G401 (cell line): ENCODE measurements around the gene SRD5A1. TPM values are rescaled to one million over a fixed set of nuclear protein-coding genes. Genes with fewer than 3 reads are reported as not detected.

Experiments used
- DNase-seq: peaks from one replicate; pipeline ENCODE4 v3.0.0-alpha.2; 2015; ENCODE audit warnings: low spot score
- in situ Hi-C: cut with HindIII; loops from 2 replicates; pipeline ENCODE4 v1.10.0; 2016; ENCODE audit warnings: low sequenced_read_pairs, mixed read lengths
- total RNA-seq: library from RNA; depleted of rRNA; stranded (reverse); fragments of >200 nt; shearing (Covaris generic); gene quantifications from 2 replicates; pipeline ENCODE4 v1.2.3, GENCODE V29; 2014

The SRD5A1 gene
- total RNA-seq, 1 experiment from 2014 or later = 40.9 TPM

DNA sequence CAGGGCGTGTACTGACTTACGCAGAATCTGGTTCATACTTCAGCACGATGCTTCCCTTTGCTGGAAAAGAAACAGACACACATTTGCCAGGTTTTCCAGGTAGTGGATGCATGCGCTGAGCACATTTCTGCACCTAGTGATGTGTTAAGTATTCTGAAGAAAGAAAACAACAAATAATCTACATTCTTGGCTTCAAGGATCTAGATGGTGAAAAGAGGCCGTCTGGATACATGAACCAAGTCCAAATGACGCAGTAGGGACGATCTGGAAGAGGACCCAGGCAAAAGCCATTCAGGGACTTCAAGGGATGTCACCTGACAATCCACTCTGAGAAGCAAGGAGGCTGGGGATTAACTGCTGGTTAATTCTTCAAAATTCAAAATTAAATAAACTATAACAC, 30.8 kb upstream of the SRD5A1 start:
- in situ Hi-C loops = no loop called here
- peak; percentile 91 for DNase-seq

DNA sequence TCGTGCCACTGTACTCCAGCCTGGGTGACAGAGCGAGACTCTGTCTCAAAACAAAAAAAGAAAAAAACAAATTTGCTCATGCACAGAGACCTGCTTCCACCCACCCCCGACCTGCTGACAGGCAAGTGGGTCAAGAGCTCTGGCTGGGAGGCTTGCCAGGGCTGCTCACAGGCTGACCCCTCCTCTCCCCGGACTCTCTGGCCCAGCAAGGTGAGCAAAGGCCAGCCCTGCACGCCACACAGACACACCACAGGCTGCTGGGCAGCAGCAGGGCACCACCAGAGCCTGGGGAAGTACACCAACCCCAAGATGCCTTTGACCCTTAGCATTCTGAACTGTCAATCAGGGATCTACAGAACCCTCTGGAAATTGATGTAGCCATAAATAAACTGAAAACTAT, 29.6 kb upstream of the SRD5A1 start:
- in situ Hi-C loops = no loop called here
- peak; percentile 70 for DNase-seq

DNA sequence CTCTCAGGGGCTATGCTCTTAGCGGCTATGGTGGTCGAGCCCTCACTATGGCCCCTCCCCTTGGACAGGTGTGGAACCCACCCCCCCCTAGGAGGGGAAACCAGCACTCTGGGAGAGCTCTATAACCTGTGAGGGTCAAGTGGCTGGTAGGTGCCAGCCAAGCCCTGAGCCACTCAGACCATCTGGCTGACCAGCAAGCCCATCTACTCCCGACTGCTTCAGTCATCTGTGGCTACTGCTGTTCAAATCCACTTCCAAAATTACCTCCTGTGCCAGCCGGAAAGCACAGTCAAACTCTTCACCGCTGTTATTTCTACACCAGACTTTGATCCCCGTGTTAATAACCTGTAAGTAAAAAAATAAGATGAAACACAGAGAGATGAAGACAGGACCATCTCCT, 28.9 kb upstream of the SRD5A1 start:
- in situ Hi-C loops = no loop called here
- DNase-seq = peak; percentile 91

DNA sequence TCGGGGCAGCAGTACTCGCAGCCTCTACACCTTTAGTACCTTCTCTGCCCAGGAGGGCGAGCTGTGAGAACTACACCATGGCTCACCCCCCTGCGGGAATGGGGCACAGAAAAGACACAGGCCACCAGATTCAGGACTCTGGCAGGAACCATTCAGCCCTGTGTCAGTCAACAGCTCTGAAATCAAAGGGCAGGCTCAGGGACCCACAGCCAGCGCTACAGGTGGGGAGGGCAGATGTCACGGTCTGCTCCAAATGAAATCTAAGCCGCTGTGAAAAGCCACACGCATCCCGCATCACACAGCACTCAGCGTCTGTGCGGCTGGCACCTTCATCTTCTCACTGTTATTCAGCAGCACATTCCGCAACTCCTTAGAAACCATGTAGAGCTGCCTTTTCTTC, 28.3 kb upstream of the SRD5A1 start:
- in situ Hi-C loops = no loop called here

DNA sequence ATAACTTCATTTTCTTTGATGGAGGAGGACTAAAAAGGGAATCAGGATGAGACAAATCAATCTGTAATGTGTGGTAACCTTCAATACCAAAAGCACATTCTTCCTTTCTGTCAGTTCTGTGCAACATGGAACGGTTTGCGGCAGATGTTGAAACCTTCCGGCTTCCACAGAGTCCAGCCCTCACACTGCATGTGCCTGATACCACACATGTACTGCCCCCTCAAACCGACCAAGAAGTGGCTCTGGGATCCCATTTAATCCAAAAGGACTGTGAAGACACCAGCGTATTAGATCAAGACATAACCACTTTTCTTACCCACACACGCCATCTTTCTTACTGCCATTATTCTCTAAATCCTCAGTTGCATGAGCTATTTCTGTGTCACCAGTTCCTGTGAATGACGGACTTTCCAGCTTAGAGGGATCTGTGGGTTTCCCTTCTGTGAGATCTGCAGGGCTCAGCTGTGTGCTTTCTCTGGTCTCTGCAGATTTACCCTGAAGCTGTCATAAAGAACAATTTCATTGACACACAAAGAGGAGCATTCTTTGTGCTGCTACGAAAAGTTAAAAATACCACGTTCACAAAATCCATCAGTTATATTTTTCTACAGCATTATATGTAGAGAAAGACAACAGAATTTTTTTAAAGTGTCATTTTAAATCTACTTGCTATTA, 26.2 kb upstream of the SRD5A1 start:
- in situ Hi-C loops = no loop called here
- no peak for DNase-seq

More for the DNA sequence above, 28.3 kb upstream of the SRD5A1 start:
- DNase-seq = peak; percentile 59

DNA sequence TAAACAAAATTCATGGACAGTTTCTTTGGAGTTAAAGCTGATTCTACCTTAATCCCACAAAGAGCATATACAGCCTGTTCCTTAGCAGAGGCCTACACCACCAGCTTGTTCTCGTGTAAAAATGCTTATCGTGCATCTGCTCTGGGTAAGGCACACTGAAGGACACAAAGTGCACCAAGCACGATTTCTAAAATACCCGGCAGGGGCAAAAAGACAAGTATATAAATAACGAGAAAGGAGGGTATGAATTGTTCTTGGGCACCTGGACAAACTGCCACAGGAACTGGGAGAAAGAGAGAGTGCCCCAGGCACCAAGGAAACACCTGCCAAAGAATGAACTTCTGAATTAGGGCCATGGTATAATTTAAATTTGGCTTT, 25.7 kb upstream of the SRD5A1 start:
- DNase-seq = no peak
- in situ Hi-C loops = no loop called here

DNA sequence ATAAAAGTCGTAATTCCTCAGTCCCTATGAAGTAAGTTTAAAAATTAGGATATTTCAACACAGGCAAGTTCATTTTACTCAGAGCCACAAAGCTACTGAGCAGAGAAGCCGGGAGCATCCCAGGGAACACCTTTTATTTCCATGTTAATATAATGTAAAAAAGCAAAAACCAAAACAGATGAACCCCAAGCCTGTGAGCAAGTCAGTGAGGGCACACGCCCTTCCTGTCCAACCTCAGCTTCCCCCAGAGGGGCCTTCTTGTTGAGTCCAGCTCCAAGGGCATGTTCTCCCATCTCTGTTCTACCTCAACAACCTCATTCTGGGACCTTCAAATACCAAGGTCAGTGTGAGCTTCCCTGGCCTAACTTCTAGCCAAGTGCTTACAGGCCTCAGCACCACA, 25.2 kb upstream of the SRD5A1 start:
- in situ Hi-C loops = no loop called here
- DNase-seq = no peak

DNA sequence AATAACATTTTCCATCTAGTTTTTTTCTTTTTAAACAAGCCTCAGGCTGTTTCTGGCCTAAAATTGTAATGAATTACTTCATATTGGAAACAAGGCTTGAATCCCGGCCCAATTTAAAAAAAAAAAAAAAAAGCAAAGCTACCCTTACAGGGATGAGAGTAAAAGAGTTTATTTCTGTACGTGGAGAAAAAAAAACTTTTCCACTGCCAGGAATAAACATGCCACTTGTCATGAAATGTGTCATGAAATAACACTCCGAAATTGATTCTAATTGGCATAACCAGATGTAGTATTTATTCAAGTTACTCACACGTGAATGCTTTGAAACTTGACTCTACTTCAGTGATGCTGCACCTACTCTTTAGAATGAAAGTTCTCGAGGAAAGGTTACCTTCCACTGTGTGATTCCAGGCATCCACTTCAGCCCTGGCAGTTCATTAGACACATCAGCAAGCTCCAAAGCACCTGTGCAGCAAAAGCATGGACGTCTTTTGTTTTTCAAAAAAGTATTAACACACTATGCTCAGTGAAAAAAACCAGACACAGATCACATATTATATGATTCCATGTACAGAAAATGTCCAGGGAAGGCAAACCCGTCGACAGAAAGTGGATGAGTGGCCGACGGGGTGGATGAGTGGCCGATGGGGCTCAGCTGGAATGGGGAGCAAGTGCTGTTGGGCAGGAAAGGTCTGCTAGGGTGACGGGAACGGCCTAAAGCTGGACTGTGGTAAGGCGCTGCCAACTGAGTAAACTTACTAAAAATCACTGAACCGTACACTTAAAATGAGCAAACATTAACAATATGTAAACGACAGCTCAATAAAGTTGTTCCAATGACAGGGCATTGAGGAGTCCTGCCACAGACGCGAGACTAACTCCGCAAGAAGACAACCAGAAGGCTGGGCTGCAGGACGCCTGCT, 21.6 kb upstream of the SRD5A1 start:
- no peak for DNase-seq
- in situ Hi-C loops = no loop called here

DNA sequence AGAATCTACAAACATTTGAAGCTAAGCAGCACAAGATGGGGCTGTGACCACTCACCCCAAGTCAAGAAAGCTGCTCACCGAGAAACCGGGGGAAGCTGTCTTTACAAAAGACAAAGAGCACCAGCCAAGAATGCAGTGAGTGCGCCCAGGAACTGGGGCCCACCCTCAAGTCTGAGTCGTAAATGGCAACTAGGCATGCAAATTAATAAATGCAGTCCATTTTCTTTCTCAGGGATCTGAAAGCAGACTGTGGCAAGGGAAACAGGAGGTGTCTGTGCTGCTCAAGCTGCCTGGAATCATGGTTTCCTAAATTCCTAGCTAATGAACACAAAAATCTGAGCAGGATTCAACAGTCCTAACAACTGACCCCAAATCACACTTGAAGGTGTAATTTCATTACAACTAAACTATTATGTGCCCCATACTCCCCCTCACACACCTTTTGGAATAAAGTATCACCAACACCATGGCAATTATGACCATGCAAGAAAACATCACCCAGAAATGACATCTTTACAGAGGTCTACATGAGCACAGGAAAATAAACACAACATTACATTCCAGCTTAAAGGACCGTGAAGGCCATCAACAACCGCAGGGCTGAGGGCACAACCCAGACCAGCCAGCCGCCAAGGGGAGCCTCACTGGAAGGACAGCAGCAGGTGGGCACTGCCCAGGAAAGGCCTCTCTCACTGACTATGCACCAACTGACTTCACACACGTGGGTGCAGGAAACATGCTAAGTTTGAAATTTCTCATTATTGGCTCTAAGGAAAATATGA, 18.0 kb upstream of the SRD5A1 start:
- no peak for DNase-seq
- in situ Hi-C loops = no loop called here

DNA sequence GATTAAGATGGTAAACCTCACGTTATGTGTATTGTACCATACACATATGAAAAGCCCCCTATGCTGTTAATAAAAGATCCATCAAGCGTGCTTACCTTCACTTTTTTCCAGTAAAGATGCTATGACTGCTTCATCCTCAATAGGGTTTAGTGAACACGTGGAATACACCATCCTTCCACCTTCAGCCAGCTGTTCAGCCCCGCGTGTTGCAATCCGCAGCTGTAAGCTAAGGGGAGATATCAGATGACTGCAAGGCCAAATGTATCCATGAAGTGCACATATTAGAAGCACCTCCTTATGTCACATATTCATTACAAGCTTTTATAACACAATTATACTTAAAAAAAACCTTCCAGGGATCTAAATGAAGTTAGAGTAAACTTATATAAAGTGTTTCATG, 16.6 kb upstream of the SRD5A1 start:
- in situ Hi-C loops = no loop called here
- no peak for DNase-seq

DNA sequence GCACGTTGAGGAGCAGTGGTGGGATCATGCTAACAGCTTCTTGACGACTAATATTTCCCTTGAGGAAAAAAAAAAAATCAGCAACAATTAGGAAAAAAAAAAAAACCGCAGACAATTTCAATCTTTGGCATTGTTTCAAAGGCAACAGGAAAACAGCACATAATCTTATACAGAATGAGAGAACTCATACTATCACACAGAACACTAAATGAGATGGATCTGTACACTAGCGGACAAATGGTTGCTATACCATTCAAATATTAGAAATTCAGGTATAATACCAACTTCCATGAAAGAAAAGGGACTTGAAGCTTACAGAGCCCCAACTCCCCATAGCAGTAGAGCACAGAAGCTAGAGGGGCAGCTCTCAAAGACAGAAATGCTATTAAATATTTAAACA, 10.0 kb upstream of the SRD5A1 start:
- no peak for DNase-seq
- in situ Hi-C loops = no loop called here

DNA sequence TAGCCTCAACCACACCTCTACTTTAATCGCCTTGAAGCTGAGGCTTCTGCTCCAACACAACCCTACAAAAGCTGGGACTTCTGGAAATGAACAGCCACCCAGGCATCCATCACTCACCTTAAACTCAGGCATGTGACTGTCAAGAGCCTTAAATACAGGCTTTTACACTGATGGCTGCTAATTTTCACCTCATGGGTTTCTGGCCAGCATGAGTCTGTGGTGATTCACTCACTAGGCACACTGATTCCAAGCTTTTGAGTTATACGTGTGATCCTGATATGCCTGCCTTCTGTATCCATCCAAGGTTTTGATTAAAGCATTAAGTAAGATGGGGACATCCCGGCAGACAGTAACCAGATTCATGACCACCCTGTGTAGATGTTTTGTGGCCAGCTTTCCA, 9.3 kb upstream of the SRD5A1 start:
- DNase-seq = no peak
- in situ Hi-C loops = no loop called here

DNA sequence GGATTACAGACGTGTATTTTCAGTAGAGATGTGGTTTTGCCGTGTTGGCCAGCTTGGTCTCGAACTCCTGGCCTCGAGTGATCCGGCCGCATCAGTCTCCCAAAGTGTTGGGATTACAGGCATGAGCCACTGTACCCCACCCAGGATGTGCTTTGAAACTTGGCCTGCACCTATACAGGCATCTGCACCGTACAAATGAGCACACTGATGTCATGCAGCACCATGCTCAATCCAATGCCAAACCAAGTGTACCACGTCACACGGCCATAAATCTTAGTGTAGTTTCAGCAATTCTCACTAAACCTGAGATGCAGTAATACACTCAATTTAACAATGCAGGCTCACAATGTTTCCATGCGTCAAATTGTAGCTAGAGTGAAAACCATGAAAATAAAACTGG, 6.7 kb upstream of the SRD5A1 start:
- DNase-seq = no peak
- in situ Hi-C loops = no loop called here

DNA sequence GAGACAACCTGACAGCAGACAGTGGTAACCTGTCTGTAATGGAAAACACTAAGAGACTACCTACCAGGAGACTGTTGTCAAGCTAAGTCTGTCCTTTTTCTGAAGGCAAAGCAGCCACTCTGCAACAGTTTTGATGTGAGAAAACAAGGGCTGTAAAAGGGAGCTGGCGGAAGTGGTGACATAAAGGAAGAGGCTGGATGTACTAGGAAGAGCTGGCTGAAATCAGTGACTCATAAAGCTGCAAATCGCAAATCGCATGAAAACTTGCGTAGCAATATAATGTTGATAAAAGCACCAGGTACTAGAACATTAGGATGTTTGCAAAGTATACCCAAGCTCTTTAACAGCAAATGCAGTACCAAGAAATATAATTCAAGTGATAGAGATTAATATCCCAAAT, 1.8 kb upstream of the SRD5A1 start:
- no peak for DNase-seq
- in situ Hi-C loops = no loop called here

DNA sequence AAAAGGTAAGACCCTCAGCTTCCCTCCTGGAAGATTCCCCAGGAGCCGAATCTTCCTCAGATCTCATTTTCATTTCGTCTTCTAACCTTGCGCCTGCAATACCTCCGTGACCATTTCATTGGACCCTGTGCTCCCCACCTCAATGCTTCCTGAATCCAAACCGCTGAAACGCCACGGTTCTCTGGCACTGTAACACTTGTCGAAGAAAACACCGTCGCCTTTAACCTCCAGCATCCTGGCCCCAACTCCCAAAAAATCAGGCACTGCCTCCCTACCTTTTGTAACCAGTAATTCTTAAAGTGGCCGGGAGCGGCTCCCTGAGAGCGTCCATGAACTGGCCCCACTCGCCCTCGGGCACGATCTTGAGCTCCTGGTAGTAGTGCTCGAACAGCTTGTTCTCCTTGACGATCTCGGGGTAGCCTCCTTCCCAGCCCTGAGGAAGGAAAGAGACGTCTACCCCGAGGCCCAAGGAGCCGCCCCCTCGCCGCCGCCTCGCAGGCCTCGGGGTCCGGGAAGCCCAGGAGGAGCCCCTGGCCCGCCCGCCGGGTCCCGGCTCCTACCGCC, 834 bp upstream of the SRD5A1 start:
- DNase-seq = peak; percentile 38
- in situ Hi-C loops = no loop called here

DNA sequence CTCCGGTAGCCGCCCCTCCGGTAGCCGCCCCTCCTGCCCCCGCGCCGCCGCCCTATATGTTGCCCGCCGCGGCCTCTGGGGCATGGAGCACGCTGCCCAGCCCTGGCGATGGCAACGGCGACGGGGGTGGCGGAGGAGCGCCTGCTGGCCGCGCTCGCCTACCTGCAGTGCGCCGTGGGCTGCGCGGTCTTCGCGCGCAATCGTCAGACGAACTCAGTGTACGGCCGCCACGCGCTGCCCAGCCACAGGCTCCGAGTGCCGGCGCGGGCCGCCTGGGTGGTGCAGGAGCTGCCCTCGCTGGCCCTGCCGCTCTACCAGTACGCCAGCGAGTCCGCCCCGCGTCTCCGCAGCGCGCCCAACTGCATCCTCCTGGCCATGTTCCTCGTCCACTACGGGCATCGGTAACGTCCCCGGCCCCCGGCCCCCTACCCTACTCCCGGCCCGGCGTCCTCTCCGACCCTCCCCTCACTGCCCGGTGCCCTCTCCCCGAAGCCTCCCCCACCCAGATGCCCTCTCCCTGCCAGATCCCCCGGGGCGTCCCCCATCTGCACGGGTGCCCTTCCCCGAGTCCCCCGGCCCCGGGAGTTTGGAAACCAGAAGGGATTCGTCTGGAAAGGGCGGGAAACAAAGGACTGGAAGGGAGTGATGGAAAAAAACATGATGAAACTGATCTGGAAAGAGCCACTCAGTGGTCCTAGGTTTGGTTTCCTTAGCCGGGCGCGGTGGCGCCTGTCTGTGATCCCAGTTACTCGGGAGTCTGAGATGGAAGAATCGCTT, 417 bp downstream of the SRD5A1 start:
- in situ Hi-C loops = no loop called here
- peak; percentile 45 for DNase-seq

DNA sequence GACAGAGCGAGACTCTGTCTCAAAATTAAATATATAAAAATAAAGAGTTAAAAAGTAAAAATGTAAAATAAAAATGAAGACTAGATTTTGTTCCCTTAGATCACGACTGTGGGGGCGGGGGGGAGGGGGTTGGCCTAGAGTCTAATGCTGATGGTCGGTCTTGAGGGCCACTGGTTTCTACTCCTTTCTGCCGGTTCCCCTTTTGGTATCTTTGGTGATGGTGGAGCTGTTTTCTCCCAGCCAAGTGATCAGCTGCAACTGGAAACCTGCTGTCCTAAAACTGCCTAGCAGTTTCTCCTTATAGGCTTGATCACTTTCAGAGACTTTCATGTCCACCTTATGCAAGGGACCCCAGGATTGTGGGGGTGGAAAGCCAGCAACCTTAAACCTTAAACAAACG, 1.1 kb downstream of the SRD5A1 start:
- in situ Hi-C loops = no loop called here
- peak; percentile 29 for DNase-seq

DNA sequence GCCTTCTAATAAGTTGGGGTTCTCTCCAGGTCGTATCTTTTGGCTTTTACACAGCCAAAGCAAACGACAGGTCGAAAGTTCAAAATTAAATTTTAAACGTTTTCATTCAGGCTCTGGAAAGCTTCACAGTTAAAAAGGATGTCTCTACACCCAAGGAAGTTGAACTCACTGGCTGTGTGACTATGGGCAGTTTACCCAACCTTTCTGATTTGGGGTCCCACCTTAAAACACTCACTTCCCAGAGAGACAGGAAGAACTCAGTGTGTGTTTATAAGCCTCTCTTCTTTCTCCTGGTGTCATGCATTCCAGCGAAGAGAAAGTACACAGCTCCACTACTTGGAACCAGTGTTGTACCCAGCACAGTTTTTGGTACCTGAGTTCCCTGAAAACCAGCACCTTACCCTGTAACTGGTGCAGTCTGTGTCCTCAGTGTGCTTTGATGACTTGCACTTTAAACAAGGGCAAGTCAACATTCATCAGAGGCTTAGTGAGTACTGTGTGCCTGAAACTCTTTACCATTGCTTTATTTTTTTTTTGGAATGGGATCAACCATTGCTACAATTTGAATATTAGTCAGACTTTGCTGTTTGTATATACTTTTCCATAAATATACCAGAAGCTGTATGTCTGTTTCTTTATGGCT, 1.7 kb downstream of the SRD5A1 start:
- no peak for DNase-seq
- in situ Hi-C loops = no loop called here

DNA sequence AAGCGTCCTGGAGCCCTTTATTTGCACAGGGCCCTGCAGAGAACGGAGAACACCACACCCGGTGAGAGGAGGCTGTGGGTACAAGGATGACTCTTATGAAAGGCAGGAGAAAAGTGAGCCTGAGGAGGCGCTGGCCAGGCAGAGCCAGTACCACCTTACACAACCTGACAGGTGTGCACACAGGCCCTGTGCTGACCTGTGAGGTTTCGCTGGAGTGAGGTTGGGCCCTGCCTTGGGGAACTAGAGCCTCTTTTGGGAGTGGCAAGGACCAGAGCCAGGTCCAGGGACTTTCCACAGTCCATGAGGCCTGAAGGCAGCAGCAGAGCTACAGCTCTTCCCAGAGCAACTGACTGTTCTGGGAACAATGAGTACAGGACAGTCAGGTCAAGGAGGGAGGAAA, 3.1 kb downstream of the SRD5A1 start:
- in situ Hi-C loops = no loop called here
- no peak for DNase-seq
